BE2C (cell line): ENCODE data around the gene POU4F2.

Experiments used
- DNase-seq: peaks from one replicate; pipeline ENCODE4 v3.0.0-alpha.2; 2020
- H3K27me3 ChIP-seq: fragments of 250-450 bp; sonication (Bioruptor Pico); 2 replicates; pipeline ENCODE4 v1.5.1; 2020; ENCODE audit warnings: mild to moderate bottlenecking
- H3K36me3 ChIP-seq: fragments of 250-450 bp; sonication (Bioruptor Pico); 2 replicates; pipeline ENCODE4 v1.5.1; 2020; ENCODE audit warnings: mild to moderate bottlenecking
- H3K4me1 ChIP-seq: fragments of 250-450 bp; sonication (Bioruptor Pico); 2 replicates; pipeline ENCODE4 v1.5.1; 2020
- H3K4me3 ChIP-seq: 2 replicates; pipeline ENCODE4 v1.5.1; 2011; ENCODE audit warnings: low read depth, low read length
- H3K9me3 ChIP-seq: fragments of 250-450 bp; sonication (Bioruptor Pico); 2 replicates; pipeline ENCODE4 v1.5.1; 2020
- CTCF ChIP-seq: IDR thresholded peaks from 2 replicates; pipeline ENCODE4 v1.5.1; 2012; ENCODE audit warnings: mild to moderate bottlenecking, low read depth, low read length

The POU4F2 gene

GRCh38 chr4:146674829-146675570, 36.3 kb downstream of the POU4F2 start:
- no peak for DNase-seq
- Histone ChIP-seq H3K36me3 (no peaks in the 10 kb centered on the region), H3K9me3 (no peaks in the 10 kb centered on the region), H3K4me3 (no peak overlapping the region), H3K27me3 (peaks cover 3% of the 10 kb centered on the region; the same call in 1 of the 2 replicates), H3K4me1 (no peaks in the 10 kb centered on the region)
- TF ChIP-seq CTCF: no peak
